ENCODE measurements around the gene PURA. TPM values are rescaled to one million over a fixed set of nuclear protein-coding genes. Genes with fewer than 3 reads are reported as not detected.

The PURA gene
- total RNA-seq, 1 donor from 2014 or later = 12.0 TPM

- Mint-ChIP-seq H3K36me3 (ENCODE audit: low read depth) (peaks cover 15% of the 10 kb centered on the region), H3K27ac (peak overlapping the region; percentile 63), H3K4me3 (peak overlapping the region; percentile 92), H3K27me3 (peaks cover 34% of the 10 kb centered on the region), H3K4me1 (peaks cover 57% of the 10 kb centered on the region), H3K9me3 (no peaks in the 10 kb centered on the region)
- intact Hi-C loops (cut with micrococcal nuclease) = loop anchor here (5.0 to 10.0 kb wide), 3 partner anchors 368 to 592 kb away; partner anchors contain the start of genes SRA1 and ZMAT2
- no peak for DNase-seq
These were observed 670 bp upstream of the PURA start for GRCh38 chr5:140113180-140113698.

- H3K4me3 Mint-ChIP-seq = peak overlapping the region; percentile 92
- H3K27me3 Mint-ChIP-seq = peaks cover 29% of the 10 kb centered on the region
- H3K27ac Mint-ChIP-seq = peak overlapping the region; percentile 96
- H3K36me3 Mint-ChIP-seq (ENCODE audit: low read depth) = peaks cover 14% of the 10 kb centered on the region
- H3K9me3 Mint-ChIP-seq = no peaks in the 10 kb centered on the region
- DNase-seq = peak; percentile 84
- H3K4me1 Mint-ChIP-seq = peaks cover 51% of the 10 kb centered on the region
- intact Hi-C loops (cut with micrococcal nuclease) = loop anchor here (2.0 to 10.0 kb wide), 5 partner anchors 16 to 590 kb away; partner anchors contain the start of genes SRA1 and ZMAT2
These were observed 654 bp downstream of the PURA start for GRCh38 chr5:140114341-140115185.

- H3K9me3 Mint-ChIP-seq = no peaks in the 10 kb centered on the region
- peaks cover 50% of the 10 kb centered on the region for H3K4me1 Mint-ChIP-seq
- H3K27me3 Mint-ChIP-seq = peaks cover 26% of the 10 kb centered on the region
- no peak for DNase-seq
- H3K36me3 Mint-ChIP-seq (ENCODE audit: low read depth) = peaks cover 13% of the 10 kb centered on the region
- H3K4me3 Mint-ChIP-seq = peak overlapping the region; percentile 92
- H3K27ac Mint-ChIP-seq = peak overlapping the region; percentile 96
- intact Hi-C loops (cut with micrococcal nuclease) = loop anchor here (2.0 to 10.0 kb wide), 4 partner anchors 16 to 590 kb away; partner anchors contain the start of gene ZMAT2
These were observed 1.2 kb downstream of the PURA start for GRCh38 chr5:140115186-140115500.

DNA sequence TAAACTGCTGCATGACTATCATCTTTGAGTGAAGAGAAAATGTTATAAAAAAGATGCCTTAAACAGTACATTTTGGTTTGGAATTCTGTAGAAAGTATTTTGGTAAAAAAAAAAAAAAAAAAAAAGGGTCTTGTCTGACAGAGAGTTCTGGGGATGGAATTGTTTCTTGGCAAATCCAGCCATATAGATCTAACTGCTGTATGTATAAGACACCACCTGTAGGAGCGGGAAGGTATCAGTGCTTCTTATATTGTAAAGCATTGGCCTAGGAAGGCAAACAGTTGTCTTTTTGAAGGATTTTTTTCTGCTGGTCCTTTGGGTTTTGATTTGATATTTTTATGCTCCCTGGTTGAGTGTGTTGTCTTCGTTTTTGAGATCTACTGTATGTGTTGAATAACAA, 2.8 kb downstream of the PURA start:
- Mint-ChIP-seq H3K4me1 (peaks cover 45% of the 10 kb centered on the region), H3K9me3 (no peaks in the 10 kb centered on the region), H3K4me3 (peak overlapping the region; percentile 26), H3K27me3 (peaks cover 16% of the 10 kb centered on the region), H3K36me3 (ENCODE audit: low read depth) (peaks cover 13% of the 10 kb centered on the region), H3K27ac (no peak overlapping the region)
- no peak for DNase-seq
- intact Hi-C loops (cut with micrococcal nuclease) = loop anchor here (10.0 kb wide), 2 partner anchors 372 to 588 kb away; partner anchors contain the start of gene ZMAT2

- Mint-ChIP-seq H3K4me3 (peak overlapping the region; percentile 26), H3K9me3 (no peaks in the 10 kb centered on the region), H3K36me3 (ENCODE audit: low read depth) (peaks cover 13% of the 10 kb centered on the region), H3K4me1 (peaks cover 38% of the 10 kb centered on the region), H3K27me3 (peaks cover 9% of the 10 kb centered on the region), H3K27ac (no peak overlapping the region)
- intact Hi-C loops (cut with micrococcal nuclease) = loop anchor here (10.0 kb wide), 2 partner anchors 373 to 587 kb away; partner anchors contain the start of gene ZMAT2
- DNase-seq = peak; percentile 25
These were observed 3.6 kb downstream of the PURA start for GRCh38 chr5:140117523-140117922.

- peaks cover 13% of the 10 kb centered on the region for H3K36me3 Mint-ChIP-seq (ENCODE audit: low read depth)
- H3K27me3 Mint-ChIP-seq = peaks cover 5% of the 10 kb centered on the region
- H3K9me3 Mint-ChIP-seq = no peaks in the 10 kb centered on the region
- DNase-seq = peak; percentile 42
- intact Hi-C loops (cut with micrococcal nuclease) = loop anchor here (1.0 to 10.0 kb wide), 3 partner anchors 10 to 586 kb away; partner anchors contain the start of gene ZMAT2
- peaks cover 36% of the 10 kb centered on the region for H3K4me1 Mint-ChIP-seq
- H3K4me3 Mint-ChIP-seq = peak overlapping the region; percentile 28
- H3K27ac Mint-ChIP-seq = no peak overlapping the region
These were observed 4.5 kb downstream of the PURA start for GRCh38 chr5:140118302-140118936.

GRCh38 chr5:140125637-140126036, 11.7 kb downstream of the PURA start, which contains the start of gene IGIP:
TSS of gene IGIP (plus strand) at chr5:140125937. CDS start at chr5:140128477, 2,540 bp downstream.
- Mint-ChIP-seq H3K4me1 (peaks cover 9% of the 10 kb centered on the region), H3K36me3 (ENCODE audit: low read depth) (no peaks in the 10 kb centered on the region), H3K27ac (no peak within 1 kb of the TSS), H3K4me3 (no peak within 1 kb of the TSS), H3K9me3 (no peaks in the 10 kb centered on the region), H3K27me3 (peaks cover 11% of the 10 kb centered on the region)
- intact Hi-C loops (cut with micrococcal nuclease) = no loop called here
- no peak for DNase-seq

- intact Hi-C loops (cut with micrococcal nuclease) = no loop called here
- DNase-seq = peak; percentile 49
- H3K36me3 Mint-ChIP-seq (ENCODE audit: low read depth) = no peaks in the 10 kb centered on the region
- H3K27me3 Mint-ChIP-seq = peaks cover 11% of the 10 kb centered on the region
- H3K9me3 Mint-ChIP-seq = no peaks in the 10 kb centered on the region
- no peak overlapping the region for H3K4me3 Mint-ChIP-seq
- peaks cover 12% of the 10 kb centered on the region for H3K4me1 Mint-ChIP-seq
- H3K27ac Mint-ChIP-seq = no peak overlapping the region
These were observed 12.6 kb downstream of the PURA start for GRCh38 chr5:140126315-140127012.

DNA sequence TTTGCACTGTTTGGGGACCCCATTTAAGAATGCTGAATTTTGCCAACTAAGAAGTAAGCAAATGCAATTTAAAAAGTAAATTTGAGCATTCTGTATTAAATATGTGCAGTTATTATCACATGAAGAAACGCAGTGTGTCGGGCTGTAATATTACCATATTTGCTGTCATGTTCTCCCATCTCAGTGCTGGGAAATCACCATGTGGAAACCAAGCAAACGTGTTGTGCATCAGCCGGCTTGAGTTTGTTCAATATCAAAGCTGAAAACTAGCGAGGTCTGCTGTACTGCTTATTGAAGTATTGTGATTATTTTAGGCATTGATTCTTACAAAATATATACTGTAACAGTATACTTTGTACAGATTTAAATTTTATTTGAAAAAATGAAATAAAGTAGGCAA, 14.5 kb downstream of the PURA start:
- Mint-ChIP-seq H3K27ac (no peak overlapping the region), H3K27me3 (peaks cover 11% of the 10 kb centered on the region), H3K9me3 (no peaks in the 10 kb centered on the region), H3K36me3 (ENCODE audit: low read depth) (no peaks in the 10 kb centered on the region), H3K4me3 (no peak overlapping the region), H3K4me1 (peaks cover 22% of the 10 kb centered on the region)
- intact Hi-C loops (cut with micrococcal nuclease) = no loop called here
- DNase-seq = peak; percentile 29

- intact Hi-C loops (cut with micrococcal nuclease) = loop anchor here (2.0 kb wide), 1 partner anchor 16 kb away; the partner anchor contains the start of gene PURA
- peak; percentile 44 for DNase-seq
- no peak overlapping the region for H3K4me3 Mint-ChIP-seq
- no peaks in the 10 kb centered on the region for H3K36me3 Mint-ChIP-seq (ENCODE audit: low read depth)
- no peak overlapping the region for H3K27ac Mint-ChIP-seq
- H3K27me3 Mint-ChIP-seq = peaks cover 4% of the 10 kb centered on the region
- H3K4me1 Mint-ChIP-seq = peaks cover 24% of the 10 kb centered on the region
- H3K9me3 Mint-ChIP-seq = no peaks in the 10 kb centered on the region
These were observed 17.2 kb downstream of the PURA start for GRCh38 chr5:140130949-140131733.

DNA sequence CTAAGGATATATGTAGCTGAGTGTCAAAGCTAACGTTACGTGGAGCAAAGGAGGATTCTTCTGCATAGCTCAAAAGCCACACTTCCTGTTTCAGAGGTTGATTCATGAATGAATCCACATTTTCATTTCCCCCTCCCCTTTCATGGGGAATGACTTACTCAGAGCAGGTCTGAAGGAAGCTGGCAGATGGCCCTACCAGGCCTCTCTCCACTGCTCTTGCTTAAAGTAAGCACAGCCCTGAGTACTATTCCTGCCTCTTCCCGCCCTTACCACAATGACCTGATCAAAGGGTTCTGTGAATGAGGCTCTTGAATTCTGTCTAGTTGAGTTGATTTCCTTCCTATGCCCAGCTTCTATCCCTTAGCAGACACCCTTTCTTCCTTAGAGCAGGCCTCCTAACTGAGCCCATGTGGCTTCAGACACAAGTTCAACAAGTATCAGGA, 18.1 kb downstream of the PURA start:
- Mint-ChIP-seq H3K36me3 (ENCODE audit: low read depth) (no peaks in the 10 kb centered on the region), H3K4me1 (peaks cover 24% of the 10 kb centered on the region), H3K27ac (no peak overlapping the region), H3K4me3 (no peak overlapping the region), H3K27me3 (peaks cover 3% of the 10 kb centered on the region), H3K9me3 (no peaks in the 10 kb centered on the region)
- intact Hi-C loops (cut with micrococcal nuclease) = loop anchor here (2.0 kb wide), 1 partner anchor 17 kb away; the partner anchor contains the start of gene PURA
- peak; percentile 62 for DNase-seq

DNA sequence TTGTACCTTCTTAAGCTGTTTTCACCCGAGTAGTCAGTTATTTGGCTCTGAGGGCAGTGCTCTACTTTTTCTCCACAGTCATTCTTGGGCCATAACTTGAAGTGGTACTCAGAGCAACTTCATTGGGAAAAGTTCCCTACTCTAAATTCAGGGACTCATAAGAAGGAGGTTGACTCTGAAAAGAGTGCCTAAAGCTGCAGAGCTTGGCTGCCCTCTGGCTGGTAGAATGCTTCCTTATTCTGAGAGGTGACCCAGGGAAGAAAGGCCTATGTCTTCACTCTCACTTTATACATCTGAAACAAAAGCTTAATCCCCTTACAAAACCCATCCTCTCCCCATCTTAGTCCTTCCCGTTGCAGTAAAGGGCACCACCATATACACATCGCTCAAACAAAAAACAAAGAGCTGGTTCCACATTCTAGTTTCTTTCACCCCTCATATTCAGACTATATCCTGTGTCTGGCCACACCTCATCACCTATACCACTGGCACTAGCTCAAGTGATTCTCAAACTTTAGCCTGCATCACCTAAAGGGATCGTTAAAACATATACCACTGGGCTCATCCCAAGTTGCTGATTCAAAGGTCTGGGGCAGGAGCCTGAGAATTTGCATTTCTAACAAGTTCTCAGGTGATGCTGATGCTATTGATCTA, 19.7 kb downstream of the PURA start:
- Mint-ChIP-seq H3K27me3 (peaks cover 3% of the 10 kb centered on the region), H3K27ac (no peak overlapping the region), H3K36me3 (ENCODE audit: low read depth) (no peaks in the 10 kb centered on the region), H3K9me3 (no peaks in the 10 kb centered on the region), H3K4me1 (peaks cover 24% of the 10 kb centered on the region), H3K4me3 (no peak overlapping the region)
- intact Hi-C loops (cut with micrococcal nuclease) = no loop called here
- peak; percentile 31 for DNase-seq

Data from activated CD4-positive, alpha-beta T cell treated with anti-CD3 and anti-CD28 coated beads, Interleukin-2, amount 10 ng/mL, durations not matched to agents 24 days and 14 days (primary cell).